ENCODE data around the gene BTNL2.

BTNL2 gene

DNA sequence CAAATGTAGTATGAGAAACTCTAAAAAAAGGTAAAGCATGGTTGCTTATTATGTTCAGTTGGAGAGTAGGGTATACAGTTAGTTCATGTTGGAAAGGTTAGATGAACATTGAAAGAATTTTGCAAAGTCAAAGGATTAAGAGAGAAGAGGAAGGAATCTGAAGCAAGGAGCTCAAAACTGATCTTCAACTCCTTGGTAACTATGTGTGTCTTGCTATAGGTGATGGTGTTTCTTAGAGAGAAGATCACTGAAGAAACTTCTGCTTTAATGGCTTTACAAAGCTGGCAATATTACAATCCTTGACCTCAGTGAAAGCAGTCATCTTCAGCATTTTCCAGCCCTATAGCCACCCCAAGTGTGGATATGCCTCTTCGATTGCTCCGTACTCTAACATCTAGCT, 37.5 kb upstream of the BTNL2 start:
- peaks cover 2% of the 10 kb centered on the region for H3K27me3 ChIP-seq (ENCODE audit: insufficient read depth, poor library complexity, severe bottlenecking)
- no peak overlapping the region for H3K27ac ChIP-seq (replicated peaks)
- DNase-seq (ENCODE audit: low read depth in 1 of 2, low spot score in 1 of 2) = no peak
- H3K4me3 ChIP-seq (replicated peaks; ENCODE audit: insufficient read depth, low read length) = no peak overlapping the region
- TF ChIP-seq, protein P1, sequence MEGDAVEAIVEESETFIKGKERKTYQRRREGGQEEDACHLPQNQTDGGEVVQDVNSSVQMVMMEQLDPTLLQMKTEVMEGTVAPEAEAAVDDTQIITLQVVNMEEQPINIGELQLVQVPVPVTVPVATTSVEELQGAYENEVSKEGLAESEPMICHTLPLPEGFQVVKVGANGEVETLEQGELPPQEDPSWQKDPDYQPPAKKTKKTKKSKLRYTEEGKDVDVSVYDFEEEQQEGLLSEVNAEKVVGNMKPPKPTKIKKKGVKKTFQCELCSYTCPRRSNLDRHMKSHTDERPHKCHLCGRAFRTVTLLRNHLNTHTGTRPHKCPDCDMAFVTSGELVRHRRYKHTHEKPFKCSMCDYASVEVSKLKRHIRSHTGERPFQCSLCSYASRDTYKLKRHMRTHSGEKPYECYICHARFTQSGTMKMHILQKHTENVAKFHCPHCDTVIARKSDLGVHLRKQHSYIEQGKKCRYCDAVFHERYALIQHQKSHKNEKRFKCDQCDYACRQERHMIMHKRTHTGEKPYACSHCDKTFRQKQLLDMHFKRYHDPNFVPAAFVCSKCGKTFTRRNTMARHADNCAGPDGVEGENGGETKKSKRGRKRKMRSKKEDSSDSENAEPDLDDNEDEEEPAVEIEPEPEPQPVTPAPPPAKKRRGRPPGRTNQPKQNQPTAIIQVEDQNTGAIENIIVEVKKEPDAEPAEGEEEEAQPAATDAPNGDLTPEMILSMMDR (IDR thresholded peaks at IDR 0.05; ENCODE audit: insufficient read depth, low read length) = no peak
- TF ChIP-seq SPI1 (IDR thresholded peaks at IDR 0.05; ENCODE audit: borderline replicate concordance, low read depth) (no peak), POLR2AphosphoS5 (IDR thresholded peaks at IDR 0.05; ENCODE audit: low read depth) (no peak), GABPA (IDR thresholded peaks at IDR 0.05; ENCODE audit: low read depth) (no peak)
- TF ChIP-seq, protein P2, sequence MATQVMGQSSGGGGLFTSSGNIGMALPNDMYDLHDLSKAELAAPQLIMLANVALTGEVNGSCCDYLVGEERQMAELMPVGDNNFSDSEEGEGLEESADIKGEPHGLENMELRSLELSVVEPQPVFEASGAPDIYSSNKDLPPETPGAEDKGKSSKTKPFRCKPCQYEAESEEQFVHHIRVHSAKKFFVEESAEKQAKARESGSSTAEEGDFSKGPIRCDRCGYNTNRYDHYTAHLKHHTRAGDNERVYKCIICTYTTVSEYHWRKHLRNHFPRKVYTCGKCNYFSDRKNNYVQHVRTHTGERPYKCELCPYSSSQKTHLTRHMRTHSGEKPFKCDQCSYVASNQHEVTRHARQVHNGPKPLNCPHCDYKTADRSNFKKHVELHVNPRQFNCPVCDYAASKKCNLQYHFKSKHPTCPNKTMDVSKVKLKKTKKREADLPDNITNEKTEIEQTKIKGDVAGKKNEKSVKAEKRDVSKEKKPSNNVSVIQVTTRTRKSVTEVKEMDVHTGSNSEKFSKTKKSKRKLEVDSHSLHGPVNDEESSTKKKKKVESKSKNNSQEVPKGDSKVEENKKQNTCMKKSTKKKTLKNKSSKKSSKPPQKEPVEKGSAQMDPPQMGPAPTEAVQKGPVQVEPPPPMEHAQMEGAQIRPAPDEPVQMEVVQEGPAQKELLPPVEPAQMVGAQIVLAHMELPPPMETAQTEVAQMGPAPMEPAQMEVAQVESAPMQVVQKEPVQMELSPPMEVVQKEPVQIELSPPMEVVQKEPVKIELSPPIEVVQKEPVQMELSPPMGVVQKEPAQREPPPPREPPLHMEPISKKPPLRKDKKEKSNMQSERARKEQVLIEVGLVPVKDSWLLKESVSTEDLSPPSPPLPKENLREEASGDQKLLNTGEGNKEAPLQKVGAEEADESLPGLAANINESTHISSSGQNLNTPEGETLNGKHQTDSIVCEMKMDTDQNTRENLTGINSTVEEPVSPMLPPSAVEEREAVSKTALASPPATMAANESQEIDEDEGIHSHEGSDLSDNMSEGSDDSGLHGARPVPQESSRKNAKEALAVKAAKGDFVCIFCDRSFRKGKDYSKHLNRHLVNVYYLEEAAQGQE (IDR thresholded peaks at IDR 0.05; ENCODE audit: insufficient replicate concordance, low read depth) = no peak

DNA sequence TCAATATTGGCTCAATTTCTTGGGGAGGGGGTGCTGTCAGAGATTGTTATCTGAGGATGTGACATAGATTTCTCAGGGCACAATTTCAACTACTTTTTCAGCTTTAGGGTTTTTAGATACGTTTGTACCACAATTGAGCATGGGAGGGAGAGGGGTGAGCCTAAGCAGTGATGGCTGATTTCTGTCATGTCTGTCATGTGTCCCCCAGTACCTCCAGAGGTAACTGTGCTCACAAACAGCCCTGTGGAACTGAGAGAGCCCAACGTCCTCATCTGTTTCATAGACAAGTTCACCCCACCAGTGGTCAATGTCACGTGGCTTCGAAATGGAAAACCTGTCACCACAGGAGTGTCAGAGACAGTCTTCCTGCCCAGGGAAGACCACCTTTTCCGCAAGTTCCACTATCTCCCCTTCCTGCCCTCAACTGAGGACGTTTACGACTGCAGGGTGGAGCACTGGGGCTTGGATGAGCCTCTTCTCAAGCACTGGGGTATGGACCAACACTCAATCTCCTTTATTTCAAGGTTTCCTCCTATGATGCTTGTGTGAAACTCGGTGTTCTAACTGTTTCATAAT, 36.1 kb upstream of the BTNL2 start:
- H3K27ac ChIP-seq (replicated peaks) = no peak overlapping the region
- no peak for DNase-seq (ENCODE audit: low read depth in 1 of 2, low spot score in 1 of 2)
- no peak overlapping the region for H3K4me3 ChIP-seq (replicated peaks; ENCODE audit: insufficient read depth, low read length)
- TF ChIP-seq SPI1 (IDR thresholded peaks at IDR 0.05; ENCODE audit: borderline replicate concordance, low read depth) (no peak), POLR2AphosphoS5 (IDR thresholded peaks at IDR 0.05; ENCODE audit: low read depth) (no peak), GABPA (IDR thresholded peaks at IDR 0.05; ENCODE audit: low read depth) (no peak)
- TF ChIP-seq, protein P2 (IDR thresholded peaks at IDR 0.05; ENCODE audit: insufficient replicate concordance, low read depth) = no peak
- TF ChIP-seq, protein P1 (IDR thresholded peaks at IDR 0.05; ENCODE audit: insufficient read depth, low read length) = no peak
- peaks cover 2% of the 10 kb centered on the region for H3K27me3 ChIP-seq (ENCODE audit: insufficient read depth, poor library complexity, severe bottlenecking)

DNA sequence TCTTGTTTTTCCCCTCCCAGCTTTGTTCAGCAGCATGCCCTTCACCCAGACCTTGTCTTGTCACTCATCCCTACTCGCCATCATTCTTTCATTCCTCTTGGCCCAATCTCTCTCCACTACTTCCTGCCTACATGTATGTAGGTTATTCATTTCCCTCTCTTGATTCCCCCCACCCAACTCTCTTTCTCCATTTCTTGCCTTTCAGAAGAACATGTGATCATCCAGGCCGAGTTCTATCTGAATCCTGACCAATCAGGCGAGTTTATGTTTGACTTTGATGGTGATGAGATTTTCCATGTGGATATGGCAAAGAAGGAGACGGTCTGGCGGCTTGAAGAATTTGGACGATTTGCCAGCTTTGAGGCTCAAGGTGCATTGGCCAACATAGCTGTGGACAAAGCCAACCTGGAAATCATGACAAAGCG, 35.3 kb upstream of the BTNL2 start:
- Histone ChIP-seq H3K4me3 (replicated peaks; ENCODE audit: insufficient read depth, low read length) (no peak overlapping the region), H3K27ac (replicated peaks) (no peak overlapping the region), H3K27me3 (ENCODE audit: insufficient read depth, poor library complexity, severe bottlenecking) (peaks cover 2% of the 10 kb centered on the region)
- DNase-seq (ENCODE audit: low read depth in 1 of 2, low spot score in 1 of 2) = no peak
- TF ChIP-seq, protein P2 (IDR thresholded peaks at IDR 0.05; ENCODE audit: insufficient replicate concordance, low read depth) = no peak
- no peak for TF ChIP-seq GABPA (IDR thresholded peaks at IDR 0.05; ENCODE audit: low read depth)
- TF ChIP-seq POLR2AphosphoS5 (IDR thresholded peaks at IDR 0.05; ENCODE audit: low read depth) = no peak
- TF ChIP-seq SPI1 (IDR thresholded peaks at IDR 0.05; ENCODE audit: borderline replicate concordance, low read depth) = no peak
- TF ChIP-seq, protein P1 (IDR thresholded peaks at IDR 0.05; ENCODE audit: insufficient read depth, low read length) = no peak
